Measurements from ENCODE around the gene FAM107B.

Gene FAM107B

DNA sequence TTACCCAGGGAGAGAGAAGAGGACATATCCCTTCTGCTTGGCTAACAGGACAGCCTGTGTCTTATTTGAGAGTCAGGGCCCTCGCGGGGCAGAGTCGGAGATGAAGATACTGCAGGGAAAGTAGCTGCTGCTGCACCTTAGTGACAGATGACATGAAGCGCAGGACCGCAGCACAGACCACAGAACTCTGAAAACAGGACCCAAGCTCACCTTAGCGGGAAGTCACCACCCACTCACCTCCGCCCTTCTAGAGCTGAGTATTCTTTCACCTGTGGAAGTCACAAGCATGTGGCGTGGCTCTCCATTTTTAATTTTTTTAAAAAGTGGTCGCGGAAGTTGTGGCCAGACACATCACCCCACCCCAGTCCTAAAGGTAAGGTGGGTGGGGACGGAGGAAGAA is 191.4 kb downstream of the FAM107B start:
- H3K4me3 ChIP-seq (ENCODE audit: low read depth, low read length): no peak overlapping the region
- no peak for TF ChIP-seq CTCF (IDR thresholded peaks at IDR 0.05; ENCODE audit: low read depth, low read length)

DNA sequence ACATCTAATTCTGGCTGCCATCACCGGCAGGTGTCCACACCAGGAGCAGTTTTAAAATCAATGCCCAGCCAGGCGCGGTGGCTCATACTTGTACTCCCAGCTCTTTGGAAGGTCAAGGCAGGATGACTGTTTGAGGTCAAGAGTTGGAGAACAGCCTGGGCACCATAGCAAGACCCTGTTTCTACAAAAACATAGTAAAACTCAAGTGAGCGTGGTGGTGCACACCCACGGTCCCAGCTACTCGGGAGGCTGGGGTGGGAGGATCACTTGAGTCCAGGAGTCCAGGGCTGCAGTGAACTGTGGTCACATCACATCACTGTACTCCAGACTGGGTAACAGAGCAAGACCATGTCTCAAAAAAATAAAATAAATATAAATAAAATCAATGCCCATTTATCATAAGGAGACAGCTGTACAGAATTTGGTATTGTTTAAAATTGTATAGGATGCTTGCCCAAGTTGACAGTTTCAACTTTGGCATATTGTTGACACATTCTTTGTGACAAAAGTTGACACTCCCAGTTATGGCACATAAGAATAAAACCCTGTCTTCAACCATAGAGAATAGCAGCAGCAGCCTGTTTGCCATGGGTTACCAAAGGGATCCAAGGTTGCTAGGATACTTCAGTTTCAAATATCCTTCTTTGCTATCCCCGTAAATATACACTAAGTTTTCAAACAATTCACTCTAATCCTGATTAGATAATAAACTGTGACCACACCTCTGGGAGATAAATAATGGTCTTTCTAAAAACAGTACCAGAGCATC is 193.0 kb downstream of the FAM107B start:
- H3K4me3 ChIP-seq (ENCODE audit: low read depth, low read length): no peak overlapping the region
- TF ChIP-seq CTCF (IDR thresholded peaks at IDR 0.05; ENCODE audit: low read depth, low read length): no peak

GRCh38 chr10:14580671-14581332 is 193.9 kb downstream of the FAM107B start:
- no peak overlapping the region for H3K4me3 ChIP-seq (ENCODE audit: low read depth, low read length)
- no peak for TF ChIP-seq CTCF (IDR thresholded peaks at IDR 0.05; ENCODE audit: low read depth, low read length)

GRCh38 chr10:14579405-14579804 is 195.3 kb downstream of the FAM107B start:
- no peak overlapping the region for H3K4me3 ChIP-seq (ENCODE audit: low read depth, low read length)
- no peak for TF ChIP-seq CTCF (IDR thresholded peaks at IDR 0.05; ENCODE audit: low read depth, low read length)

- TF ChIP-seq CTCF (IDR thresholded peaks at IDR 0.05; ENCODE audit: low read depth, low read length): no peak
- peak overlapping the region; percentile 22 for H3K4me3 ChIP-seq (ENCODE audit: low read depth, low read length)
These were observed 196.4 kb downstream of the FAM107B start for GRCh38 chr10:14578060-14578952.

- TF ChIP-seq CTCF (IDR thresholded peaks at IDR 0.05; ENCODE audit: low read depth, low read length): no peak
- H3K4me3 ChIP-seq (ENCODE audit: low read depth, low read length): no peak overlapping the region
These were observed 199.8 kb downstream of the FAM107B start for GRCh38 chr10:14574885-14575284.

All from WI38 (cell line).